Testis (tissue), 2 donors: ENCODE results near the gene HS6ST3.

Experiments used
- POLR2A ChIP-seq: fragments of 450-650 bp; IDR thresholded peaks from one replicate; pipeline ENCODE4 v1.6.1; 2017; ENCODE audit warnings: antibody characterized with exemption, mild to moderate bottlenecking, moderate library complexity
- TF ChIP-seq, protein P1 (sequence below), 3 experiments: fragments of 450-650 bp in 2 of 3; fragments of 200-600 bp in 1 of 3; sonication (generic) in 1 of 3; IDR thresholded peaks; one replicate each; pipeline ENCODE4 v1.5.1; 2016 to 2019; ENCODE audit warnings: antibody characterized with exemption in 3 of 3, mild to moderate bottlenecking in 2 of 3, moderate library complexity in 1 of 3

DNA sequence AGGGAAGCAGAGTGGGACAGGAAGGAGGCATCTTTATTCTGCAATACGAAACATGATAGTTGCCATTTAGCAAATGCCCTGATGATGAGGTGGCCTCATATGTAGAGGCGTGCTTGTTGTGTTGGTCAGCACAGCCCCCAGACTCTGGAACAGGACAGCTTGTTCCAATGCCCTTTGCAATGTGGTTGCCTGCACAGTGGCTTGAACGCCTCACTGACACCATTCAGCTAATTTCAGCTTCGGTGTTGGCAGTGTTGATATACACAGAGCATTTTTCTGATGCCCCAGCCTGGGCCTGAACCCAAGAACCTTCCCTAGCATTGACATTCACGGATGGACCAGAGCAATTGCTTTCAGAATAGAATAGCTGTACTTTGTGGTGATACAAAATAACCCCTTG, 133.3 kb downstream of the HS6ST3 start:
- TF ChIP-seq, protein P1, sequence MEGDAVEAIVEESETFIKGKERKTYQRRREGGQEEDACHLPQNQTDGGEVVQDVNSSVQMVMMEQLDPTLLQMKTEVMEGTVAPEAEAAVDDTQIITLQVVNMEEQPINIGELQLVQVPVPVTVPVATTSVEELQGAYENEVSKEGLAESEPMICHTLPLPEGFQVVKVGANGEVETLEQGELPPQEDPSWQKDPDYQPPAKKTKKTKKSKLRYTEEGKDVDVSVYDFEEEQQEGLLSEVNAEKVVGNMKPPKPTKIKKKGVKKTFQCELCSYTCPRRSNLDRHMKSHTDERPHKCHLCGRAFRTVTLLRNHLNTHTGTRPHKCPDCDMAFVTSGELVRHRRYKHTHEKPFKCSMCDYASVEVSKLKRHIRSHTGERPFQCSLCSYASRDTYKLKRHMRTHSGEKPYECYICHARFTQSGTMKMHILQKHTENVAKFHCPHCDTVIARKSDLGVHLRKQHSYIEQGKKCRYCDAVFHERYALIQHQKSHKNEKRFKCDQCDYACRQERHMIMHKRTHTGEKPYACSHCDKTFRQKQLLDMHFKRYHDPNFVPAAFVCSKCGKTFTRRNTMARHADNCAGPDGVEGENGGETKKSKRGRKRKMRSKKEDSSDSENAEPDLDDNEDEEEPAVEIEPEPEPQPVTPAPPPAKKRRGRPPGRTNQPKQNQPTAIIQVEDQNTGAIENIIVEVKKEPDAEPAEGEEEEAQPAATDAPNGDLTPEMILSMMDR (IDR thresholded peaks at IDR 0.05), result no peak
- TF ChIP-seq POLR2A, result no peak
